ENCODE data around the gene RAD51C.
A peak's percentile ranks its signal among the peaks of the same experiment; 100 is the strongest.
"Not testable (repeated sequence)": the region's sequence is repeated elsewhere in the genome, so short reads cannot be mapped to it uniquely, and the experiment has no call there.

RAD51C gene

DNA sequence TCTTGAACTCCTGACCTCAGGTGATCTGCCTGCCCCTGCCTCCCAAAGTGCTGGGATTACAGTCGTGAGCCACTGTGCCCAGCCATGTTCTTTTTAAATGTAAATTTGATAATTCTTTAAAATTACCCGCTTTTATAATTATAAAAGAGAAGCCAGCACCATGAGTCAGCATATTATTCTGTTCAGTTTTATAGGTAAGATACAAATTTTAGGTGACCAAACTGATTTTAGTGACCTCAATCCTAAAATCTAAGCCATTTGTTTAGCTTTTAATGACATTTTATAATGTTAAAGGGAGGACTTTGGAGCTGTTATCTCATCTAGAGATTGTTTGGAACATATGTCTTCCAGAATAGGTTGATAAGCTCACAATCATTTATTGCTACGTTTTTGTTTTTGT lies 42.4 kb downstream of the RAD51C start:
- no peak for DNase-seq (ENCODE audit: low read depth, low spot score)

DNA sequence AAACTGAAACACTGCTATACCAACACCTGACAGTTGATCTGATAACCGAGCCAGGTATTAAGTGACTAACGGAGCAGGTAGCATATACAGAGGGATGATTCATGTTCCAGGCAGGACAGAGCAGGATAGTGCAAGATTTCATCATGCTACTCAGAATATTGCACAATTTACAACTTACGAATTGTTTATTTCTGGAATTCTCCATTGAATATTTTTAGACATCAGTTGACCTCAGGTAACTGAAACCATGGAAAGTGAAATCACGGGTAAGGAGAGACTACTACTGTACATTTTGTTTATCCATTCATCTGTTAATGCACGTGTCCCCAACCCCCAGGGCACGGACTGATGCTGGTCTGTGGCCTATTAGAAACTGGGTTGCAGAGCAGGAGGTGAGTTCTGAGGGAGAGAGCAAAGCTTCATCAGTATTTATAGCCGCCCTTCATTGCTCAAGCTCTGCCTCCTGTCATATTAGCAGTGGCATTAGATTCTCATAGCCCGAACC lies 48.8 kb downstream of the RAD51C start:
- DNase-seq (ENCODE audit: low read depth, low spot score) = no peak

DNA sequence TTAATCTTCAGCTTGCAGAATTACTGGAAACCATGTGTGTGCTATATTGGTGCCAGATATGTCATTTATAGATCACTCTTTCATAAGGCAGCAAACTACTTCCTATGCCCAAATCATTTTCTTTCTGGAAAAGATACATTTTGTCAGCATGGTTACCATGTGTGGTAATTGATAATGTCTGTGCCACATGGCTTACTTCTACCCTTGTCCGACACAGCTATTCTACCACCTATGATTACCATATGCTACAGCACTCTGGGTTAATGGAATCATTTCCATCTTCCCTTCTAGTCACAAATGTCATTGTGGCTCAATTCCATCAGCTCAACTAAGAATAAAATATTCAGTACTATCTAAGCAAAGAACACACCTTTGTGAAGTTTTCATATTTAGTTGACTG lies 55.3 kb downstream of the RAD51C start:
- DNase-seq (ENCODE audit: low read depth, low spot score) = no peak

DNA sequence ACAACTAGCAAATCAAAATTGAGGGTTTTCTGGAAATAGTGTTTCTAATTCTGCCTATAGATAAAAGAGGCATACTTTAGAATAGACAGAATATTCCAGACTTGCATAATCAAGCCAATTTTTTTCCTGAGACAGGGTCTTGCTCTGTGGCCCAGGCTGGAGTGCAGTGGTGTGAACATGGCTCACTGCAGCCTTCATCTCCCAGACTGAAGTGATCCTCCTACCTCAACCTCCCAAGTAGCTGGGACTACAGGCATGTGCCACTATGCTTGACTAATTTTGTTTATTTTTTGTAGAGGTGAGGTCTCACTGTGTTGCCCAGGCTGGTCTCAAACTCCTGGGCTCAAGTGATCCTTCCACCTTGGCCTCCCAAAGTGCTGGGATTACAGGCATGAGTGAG lies 57.2 kb downstream of the RAD51C start:
- DNase-seq (ENCODE audit: low read depth, low spot score) = not testable (repeated sequence)

DNA sequence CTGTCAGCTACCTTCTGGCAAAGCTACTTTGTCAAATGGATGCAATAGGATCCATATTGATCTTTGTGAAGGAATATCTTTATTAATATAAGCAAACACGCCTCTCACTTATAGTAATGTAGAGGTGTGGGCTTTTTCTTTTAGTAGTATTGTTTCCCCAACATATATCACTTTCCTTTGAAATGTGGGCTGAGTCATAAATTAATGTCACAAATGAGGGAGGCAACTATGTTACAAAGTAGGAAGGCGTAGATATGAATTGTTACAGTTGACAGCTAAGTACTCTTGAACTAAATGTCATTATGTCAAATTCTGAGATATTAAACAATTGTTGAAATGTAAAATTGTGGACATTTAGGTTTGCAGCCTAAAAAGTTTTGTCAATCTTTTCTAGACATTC lies 60.6 kb downstream of the RAD51C start:
- no peak for DNase-seq (ENCODE audit: low read depth, low spot score)

DNA sequence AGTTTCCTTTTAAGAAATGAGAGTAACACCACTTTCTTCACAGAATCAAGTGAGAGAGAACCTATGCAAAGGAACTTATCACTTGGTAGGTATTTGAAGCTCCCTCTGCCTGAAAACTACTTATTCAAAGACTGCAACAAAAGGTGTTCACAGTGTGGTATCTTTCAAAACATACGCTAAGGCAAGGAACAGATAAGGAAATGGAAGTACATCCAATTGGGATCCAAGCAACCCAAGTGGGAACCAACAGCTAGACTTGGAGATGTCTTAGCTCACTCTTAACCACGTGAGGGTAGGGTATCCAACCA lies 62.8 kb downstream of the RAD51C start:
- no peak for DNase-seq (ENCODE audit: low read depth, low spot score)

DNA sequence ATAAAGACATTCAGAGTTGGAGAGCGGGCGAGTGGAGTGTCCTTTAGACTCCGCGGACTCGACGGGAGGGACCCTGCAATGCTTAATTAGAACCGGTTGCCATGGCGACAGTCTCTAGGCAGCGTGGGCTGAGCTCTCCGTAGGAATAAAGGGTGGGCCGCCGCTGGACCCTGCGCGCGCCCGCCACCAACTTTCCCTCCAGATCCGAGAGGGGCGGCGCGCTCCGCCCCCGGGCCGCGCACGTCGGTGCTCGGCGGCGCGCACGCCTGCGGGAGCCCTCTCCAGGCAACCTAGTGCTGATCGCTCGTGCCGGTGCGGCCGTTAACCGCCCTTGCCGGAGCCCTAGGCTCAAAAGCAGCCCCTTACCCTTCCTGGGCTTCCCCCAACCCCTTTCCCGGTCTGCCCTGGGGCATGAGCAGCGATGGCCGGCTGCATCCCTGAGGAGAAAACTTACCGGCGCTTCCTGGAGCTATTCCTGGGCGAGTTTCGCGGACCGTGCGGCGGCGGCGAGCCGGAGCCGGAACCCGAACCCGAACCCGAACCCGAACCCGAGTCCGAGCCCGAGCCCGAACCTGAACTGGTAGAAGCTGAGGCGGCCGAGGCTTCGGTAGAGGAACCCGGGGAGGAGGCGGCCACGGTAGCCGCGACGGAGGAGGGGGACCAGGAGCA lies 63.3 kb downstream of the RAD51C start, which contains the start of gene PPM1E:
TSS of gene PPM1E (plus strand) at position 278 of the 669 bp plus-strand sequence.
- DNase-seq (ENCODE audit: low read depth, low spot score) = peak; percentile 89

DNA sequence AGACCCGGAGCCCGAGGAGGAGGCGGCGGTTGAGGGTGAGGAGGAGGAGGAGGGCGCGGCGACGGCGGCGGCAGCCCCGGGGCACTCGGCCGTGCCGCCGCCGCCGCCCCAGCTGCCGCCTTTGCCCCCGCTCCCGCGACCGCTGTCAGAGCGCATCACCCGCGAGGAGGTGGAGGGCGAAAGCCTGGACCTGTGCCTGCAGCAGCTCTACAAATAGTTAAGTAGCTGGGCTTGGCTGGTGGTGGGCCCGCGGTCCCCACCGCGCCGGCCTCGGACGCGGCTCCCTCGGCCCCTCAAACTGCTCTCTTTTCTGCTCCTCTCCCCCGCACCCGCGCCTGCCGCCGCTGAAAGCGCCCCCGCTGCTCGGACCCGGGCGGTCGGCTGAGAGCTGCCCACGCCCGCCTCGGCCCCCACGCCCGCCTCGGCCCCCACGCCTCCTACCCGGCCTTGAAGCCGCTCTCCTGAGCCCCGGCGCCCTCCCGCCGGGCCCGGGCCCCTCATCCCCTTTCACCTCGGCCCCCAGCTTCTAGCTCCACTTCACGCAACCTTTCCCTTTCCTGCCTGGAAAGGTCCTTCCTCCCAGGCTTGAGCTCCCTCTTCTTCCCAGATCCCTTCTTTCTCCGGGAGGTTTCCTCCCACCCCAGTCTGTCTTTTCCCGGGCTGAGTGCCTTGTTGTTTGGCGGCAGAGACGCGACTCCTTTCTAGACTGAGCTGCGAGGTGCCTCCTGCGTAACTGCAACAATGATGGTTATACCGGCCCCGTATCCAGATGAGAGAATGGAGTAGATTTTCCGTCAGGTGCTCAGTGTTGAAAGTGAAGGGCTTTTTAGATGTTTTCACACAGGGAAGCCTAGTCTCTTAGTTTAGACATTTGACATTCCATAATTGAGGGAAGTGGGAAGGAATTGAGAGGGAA lies 64.1 kb downstream of the RAD51C start:
- DNase-seq (ENCODE audit: low read depth, low spot score) = peak; percentile 43

DNA sequence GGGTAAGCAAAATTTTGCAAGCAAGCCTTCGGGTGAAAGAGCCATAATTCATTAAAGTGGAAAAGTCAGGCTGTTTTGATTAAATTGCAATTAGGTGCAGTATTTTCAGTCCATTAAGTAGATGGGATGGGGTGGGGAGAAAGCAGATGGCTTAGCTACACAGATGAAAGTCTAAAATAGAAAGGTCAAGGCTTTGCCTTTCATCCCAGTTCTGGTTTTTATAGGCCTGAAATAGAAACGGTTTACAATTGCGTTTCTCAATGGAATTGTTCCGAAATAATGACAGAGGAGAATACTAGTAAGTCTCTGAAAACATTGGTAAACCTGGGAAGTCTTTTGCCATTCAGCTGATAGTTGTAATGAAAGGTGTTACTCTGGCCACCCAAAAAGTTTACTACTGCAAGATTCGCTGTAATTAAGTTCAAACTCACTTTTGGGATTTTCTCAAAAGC lies 64.8 kb downstream of the RAD51C start:
- DNase-seq (ENCODE audit: low read depth, low spot score) = no peak

DNA sequence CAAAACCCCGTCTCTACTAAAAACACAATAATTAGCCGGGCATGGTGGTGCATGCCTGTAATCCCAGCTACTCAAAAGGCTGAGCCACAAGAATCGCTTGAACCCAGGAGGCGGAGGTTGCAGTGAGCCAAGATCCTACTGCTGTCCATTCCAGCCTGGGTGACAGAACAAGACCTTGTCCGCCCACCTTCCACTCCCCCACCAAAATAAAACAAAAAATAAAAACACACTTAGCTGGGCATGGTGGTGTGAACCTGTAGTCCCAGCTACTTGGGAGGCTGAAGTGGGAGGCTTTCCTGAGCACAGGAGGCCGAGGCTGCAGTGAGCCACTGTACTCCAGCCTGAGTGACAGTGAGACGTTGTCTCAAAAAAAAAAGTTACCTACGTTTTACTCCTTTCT lies 66.5 kb downstream of the RAD51C start:
- no peak for DNase-seq (ENCODE audit: low read depth, low spot score)

DNA sequence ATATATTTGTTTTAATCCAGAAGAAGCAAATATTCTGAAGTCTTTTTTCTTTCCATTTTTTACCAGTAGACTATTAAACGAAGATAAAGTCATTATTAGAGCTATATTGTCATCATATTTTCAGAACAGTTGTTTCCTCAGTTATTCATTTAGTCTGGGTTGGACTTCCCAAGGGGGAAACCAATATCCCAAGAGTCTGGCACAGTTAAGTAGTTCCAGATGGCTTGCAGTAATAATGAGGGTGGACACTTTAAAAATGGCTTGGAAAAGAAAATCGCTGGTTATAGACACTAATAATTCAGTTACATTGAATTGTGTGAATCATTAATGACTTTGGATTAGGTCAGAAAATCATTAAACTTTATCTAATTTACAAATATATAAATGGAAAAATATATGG lies 67.1 kb downstream of the RAD51C start:
- no peak for DNase-seq (ENCODE audit: low read depth, low spot score)

DNA sequence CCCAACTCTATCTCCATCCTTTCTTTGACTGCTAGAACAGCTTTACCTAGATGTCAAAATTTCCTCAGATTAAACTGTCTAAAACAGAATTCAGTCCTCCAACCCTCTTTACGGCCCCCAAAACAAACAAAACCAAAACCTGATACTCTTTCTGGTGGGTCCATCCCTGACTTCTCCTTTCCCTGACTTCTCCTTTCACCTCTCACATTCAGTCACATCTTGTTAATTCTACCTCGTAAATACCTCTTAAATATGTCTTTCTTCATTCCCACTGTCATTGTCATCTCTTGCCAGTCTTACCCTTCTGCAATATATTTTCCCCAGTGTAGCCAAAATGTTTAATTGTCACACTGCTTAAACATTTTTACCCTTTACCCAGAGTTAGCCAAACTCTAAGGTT lies 67.8 kb downstream of the RAD51C start:
- DNase-seq (ENCODE audit: low read depth, low spot score) = no peak

DNA sequence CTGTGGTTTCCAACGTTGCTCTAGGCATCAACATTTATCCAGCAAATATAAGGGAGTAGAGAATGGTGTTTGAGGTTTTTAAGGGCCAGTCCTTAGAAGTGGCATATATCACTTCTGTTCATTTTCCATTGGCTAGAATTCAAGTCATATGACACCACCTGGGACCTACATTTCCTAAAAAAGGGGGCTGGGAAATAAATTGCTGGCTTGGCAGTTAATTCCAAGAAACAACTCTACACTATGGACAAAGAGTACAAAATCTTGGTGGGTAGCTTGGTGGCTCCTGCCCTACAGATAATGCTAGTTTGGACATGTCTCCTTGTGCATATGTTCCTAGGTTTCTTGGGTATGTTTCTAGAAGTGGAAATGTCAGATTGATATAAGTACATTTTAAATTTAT lies 70.9 kb downstream of the RAD51C start:
- DNase-seq (ENCODE audit: low read depth, low spot score) = no peak

DNA sequence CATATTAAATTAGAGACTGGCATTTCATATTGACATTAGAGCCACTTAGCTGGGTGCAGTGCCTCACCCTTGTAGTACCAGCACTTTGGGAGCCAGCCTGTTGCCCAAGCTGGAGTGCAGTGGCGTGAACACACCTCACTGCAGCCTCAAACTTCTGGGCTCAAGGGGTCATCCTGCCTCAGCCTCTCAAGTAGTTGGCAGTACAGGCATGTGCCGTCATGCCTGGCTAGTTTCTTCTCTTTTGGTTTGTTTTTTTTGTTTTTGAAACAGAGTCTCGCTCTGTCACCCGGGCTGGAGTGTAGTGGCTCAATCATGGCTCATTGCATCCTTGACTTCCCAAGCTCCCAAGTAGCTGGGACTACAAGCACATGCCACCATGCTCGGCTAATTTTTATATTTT lies 72.0 kb downstream of the RAD51C start:
- DNase-seq (ENCODE audit: low read depth, low spot score) = no peak

DNA sequence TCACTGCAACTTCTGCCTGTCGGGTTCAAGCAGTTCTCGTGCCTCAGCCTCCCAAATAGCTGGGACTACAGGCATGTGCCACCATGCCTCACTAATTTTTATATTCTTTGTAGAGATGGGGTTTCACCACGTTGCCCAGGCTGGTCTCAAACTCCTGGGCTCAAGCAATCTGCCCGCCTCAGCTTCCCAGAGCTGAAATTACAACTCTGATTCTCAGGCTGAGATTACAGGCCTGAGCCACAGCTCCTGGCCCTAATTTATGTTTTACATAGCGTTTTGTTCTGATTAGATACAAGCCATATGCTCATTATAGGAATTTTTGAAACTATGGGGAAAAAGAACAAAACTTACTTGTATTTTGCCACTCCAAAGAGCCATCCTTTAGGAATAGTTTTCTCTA lies 86.1 kb downstream of the RAD51C start:
- DNase-seq (ENCODE audit: low read depth, low spot score) = not testable (repeated sequence)

DNA sequence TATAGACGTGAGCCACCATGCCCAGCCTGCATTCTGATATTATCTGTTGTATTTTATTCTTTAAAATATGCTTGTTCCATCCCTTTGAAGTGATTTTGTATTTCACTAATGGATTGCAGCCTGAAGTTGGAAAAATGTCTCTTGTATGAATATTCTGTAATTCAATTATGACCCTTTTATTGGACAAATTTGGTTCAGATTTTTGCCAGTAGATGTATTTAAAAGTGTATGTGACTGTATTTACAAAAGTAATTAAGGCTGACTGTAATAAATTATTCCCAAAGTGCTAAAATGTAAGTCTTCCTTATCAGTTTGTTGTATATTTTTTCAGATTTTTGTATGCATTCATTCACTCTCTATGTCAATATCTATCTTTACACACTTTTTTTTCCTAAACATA lies 87.0 kb downstream of the RAD51C start:
- DNase-seq (ENCODE audit: low read depth, low spot score) = no peak

DNA sequence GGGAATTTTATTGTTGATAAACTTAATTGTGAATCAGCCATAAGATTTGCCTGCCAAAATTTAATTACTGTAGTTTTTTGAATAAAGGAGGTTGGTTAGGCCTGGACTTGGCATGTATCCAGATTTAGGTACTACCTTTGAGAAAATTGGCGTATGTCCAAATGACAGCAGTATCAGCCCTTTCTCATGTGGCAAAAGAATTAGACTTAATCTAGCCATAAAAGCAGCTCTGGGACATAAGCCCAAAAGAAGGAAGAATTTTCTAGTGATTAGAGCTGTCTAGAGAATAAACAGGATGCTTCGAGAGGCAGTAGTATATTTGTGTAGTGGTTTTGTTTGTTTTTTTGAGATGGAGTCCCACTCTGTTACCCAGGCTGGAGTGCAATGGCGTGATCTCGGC lies 91.0 kb downstream of the RAD51C start:
- DNase-seq (ENCODE audit: low read depth, low spot score) = peak; percentile 27

DNA sequence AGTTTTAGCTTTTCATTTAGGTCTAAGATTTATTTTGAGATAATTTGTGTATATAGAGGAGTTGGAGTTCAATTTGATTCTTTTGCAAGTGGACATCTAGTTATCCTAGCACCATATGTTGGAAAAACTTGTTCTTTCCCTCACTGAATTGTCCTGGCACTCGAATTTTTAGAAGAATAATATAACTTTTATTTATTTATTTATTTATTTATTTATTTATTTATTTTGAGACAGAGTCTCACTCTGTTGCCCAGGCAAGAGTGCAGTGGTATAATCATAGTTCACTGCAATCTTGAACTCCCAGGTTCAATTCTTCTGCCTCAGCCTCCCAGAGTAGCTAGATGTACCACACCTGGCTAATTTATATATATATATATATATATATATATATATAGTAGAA lies 92.7 kb downstream of the RAD51C start:
- no peak for DNase-seq (ENCODE audit: low read depth, low spot score)

Data from astrocyte of the hippocampus (primary cell).